Measurements from ENCODE around the gene CMTM1.

The CMTM1 gene

DNA sequence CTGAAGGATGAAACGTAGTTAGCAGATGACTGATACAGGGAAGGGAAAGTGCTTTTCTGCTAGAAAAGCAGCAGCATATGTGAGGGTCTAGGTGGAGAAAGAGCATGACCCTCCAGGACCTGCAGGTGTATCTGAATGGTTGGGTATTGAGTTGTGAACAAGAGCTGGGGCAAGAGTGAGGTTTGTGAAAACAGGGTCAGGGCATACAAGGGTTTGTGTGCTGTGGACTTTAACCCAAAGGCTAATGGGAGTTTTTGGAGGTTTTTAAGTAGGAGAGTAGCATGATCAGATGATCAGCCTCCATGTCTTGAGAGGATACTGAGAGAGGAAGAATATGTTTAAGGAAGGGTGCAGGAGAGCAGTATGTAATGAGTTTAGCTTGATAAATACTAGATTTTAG, 6.1 kb upstream of the CMTM1 start:
- TF ChIP-seq, protein P1, sequence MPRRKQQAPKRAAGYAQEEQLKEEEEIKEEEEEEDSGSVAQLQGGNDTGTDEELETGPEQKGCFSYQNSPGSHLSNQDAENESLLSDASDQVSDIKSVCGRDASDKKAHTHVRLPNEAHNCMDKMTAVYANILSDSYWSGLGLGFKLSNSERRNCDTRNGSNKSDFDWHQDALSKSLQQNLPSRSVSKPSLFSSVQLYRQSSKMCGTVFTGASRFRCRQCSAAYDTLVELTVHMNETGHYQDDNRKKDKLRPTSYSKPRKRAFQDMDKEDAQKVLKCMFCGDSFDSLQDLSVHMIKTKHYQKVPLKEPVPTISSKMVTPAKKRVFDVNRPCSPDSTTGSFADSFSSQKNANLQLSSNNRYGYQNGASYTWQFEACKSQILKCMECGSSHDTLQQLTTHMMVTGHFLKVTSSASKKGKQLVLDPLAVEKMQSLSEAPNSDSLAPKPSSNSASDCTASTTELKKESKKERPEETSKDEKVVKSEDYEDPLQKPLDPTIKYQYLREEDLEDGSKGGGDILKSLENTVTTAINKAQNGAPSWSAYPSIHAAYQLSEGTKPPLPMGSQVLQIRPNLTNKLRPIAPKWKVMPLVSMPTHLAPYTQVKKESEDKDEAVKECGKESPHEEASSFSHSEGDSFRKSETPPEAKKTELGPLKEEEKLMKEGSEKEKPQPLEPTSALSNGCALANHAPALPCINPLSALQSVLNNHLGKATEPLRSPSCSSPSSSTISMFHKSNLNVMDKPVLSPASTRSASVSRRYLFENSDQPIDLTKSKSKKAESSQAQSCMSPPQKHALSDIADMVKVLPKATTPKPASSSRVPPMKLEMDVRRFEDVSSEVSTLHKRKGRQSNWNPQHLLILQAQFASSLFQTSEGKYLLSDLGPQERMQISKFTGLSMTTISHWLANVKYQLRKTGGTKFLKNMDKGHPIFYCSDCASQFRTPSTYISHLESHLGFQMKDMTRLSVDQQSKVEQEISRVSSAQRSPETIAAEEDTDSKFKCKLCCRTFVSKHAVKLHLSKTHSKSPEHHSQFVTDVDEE (CRISPR knock-in tag; IDR thresholded peaks at IDR 0.05), result no peak
- TF ChIP-seq PPARA (CRISPR knock-in tag; IDR thresholded peaks at IDR 0.05; ENCODE audit: borderline replicate concordance), result no peak
- no peak for TF ChIP-seq ZFP3 (CRISPR knock-in tag; IDR thresholded peaks at IDR 0.05)
- no peak for TF ChIP-seq OSR1 (CRISPR knock-in tag; IDR thresholded peaks at IDR 0.05)
- TF ChIP-seq TOX (CRISPR knock-in tag; IDR thresholded peaks at IDR 0.05; ENCODE audit: borderline replicate concordance), result no peak

DNA sequence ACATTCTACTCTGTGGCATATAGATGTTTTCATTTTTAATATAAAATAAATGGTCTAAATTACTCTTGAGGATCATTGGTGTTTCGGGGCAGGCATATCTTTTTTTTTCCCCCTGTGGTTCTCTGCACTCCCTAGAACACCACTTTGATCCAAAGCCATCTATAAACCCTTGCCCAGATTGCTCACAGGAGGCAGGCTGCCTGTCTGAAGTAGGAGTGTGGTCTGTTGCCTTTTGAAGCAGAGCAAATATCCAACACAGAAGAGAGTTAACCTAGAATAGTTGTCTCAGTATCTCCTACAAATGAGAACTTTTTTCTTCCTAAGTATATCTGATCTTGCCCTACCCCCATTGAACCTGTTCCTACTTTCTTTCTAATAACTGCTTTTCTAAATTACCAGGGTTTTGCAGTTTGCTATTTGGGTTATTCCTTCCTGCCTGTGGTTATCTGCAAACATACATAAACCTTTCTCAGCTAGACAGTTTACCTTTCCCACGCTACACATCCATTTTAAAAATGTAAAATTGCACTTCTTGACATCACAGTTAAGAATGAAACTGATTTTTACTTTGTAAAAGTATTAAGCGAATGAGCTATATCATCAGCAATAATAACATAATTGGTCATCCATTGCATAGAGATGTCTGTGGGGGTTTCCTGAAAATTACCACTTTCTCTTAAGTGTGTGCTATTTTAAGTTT, 4.7 kb upstream of the CMTM1 start:
- no peak for TF ChIP-seq CSDC2 (CRISPR knock-in tag; IDR thresholded peaks at IDR 0.05)
- no peak for TF ChIP-seq SNAI2 (CRISPR knock-in tag; IDR thresholded peaks at IDR 0.05)
- no peak for TF ChIP-seq ZNF70 (CRISPR knock-in tag; IDR thresholded peaks at IDR 0.05)
- TF ChIP-seq TOX (CRISPR knock-in tag; IDR thresholded peaks at IDR 0.05; ENCODE audit: borderline replicate concordance), result no peak
- TF ChIP-seq ZFP30 (CRISPR knock-in tag; IDR thresholded peaks at IDR 0.05), result no peak
- no peak for TF ChIP-seq RARB (CRISPR knock-in tag; IDR thresholded peaks at IDR 0.05)
- TF ChIP-seq, protein P2, sequence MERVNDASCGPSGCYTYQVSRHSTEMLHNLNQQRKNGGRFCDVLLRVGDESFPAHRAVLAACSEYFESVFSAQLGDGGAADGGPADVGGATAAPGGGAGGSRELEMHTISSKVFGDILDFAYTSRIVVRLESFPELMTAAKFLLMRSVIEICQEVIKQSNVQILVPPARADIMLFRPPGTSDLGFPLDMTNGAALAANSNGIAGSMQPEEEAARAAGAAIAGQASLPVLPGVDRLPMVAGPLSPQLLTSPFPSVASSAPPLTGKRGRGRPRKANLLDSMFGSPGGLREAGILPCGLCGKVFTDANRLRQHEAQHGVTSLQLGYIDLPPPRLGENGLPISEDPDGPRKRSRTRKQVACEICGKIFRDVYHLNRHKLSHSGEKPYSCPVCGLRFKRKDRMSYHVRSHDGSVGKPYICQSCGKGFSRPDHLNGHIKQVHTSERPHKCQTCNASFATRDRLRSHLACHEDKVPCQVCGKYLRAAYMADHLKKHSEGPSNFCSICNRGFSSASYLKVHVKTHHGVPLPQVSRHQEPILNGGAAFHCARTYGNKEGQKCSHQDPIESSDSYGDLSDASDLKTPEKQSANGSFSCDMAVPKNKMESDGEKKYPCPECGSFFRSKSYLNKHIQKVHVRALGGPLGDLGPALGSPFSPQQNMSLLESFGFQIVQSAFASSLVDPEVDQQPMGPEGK (CRISPR knock-in tag; IDR thresholded peaks at IDR 0.05; ENCODE audit: borderline replicate concordance), result no peak
- TF ChIP-seq, protein P3, sequence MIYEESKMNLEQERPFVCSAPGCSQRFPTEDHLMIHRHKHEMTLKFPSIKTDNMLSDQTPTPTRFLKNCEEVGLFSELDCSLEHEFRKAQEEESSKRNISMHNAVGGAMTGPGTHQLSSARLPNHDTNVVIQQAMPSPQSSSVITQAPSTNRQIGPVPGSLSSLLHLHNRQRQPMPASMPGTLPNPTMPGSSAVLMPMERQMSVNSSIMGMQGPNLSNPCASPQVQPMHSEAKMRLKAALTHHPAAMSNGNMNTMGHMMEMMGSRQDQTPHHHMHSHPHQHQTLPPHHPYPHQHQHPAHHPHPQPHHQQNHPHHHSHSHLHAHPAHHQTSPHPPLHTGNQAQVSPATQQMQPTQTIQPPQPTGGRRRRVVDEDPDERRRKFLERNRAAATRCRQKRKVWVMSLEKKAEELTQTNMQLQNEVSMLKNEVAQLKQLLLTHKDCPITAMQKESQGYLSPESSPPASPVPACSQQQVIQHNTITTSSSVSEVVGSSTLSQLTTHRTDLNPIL (CRISPR knock-in tag; IDR thresholded peaks at IDR 0.05; ENCODE audit: low read depth), result no peak
- no peak for TF ChIP-seq GLIS3 (CRISPR knock-in tag; IDR thresholded peaks at IDR 0.05)
- TF ChIP-seq TCF4 (CRISPR knock-in tag; IDR thresholded peaks at IDR 0.05; ENCODE audit: borderline replicate concordance), result no peak
- TF ChIP-seq ISL1 (CRISPR knock-in tag; IDR thresholded peaks at IDR 0.05), result no peak
- no peak for TF ChIP-seq ZNF8 (CRISPR knock-in tag; IDR thresholded peaks at IDR 0.05)
- TF ChIP-seq, protein P4, sequence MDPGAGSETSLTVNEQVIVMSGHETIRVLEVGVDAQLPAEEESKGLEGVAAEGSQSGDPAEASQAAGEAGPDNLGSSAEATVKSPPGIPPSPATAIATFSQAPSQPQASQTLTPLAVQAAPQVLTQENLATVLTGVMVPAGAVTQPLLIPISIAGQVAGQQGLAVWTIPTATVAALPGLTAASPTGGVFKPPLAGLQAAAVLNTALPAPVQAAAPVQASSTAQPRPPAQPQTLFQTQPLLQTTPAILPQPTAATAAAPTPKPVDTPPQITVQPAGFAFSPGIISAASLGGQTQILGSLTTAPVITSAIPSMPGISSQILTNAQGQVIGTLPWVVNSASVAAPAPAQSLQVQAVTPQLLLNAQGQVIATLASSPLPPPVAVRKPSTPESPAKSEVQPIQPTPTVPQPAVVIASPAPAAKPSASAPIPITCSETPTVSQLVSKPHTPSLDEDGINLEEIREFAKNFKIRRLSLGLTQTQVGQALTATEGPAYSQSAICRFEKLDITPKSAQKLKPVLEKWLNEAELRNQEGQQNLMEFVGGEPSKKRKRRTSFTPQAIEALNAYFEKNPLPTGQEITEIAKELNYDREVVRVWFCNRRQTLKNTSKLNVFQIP (CRISPR knock-in tag; IDR thresholded peaks at IDR 0.05; ENCODE audit: borderline replicate concordance, low read depth), result no peak
- no peak for TF ChIP-seq BACH2 (CRISPR knock-in tag; IDR thresholded peaks at IDR 0.05; ENCODE audit: borderline replicate concordance)
- no peak for ATAC-seq

More for the DNA sequence above, 6.1 kb upstream of the CMTM1 start:
- no peak for ATAC-seq

DNA sequence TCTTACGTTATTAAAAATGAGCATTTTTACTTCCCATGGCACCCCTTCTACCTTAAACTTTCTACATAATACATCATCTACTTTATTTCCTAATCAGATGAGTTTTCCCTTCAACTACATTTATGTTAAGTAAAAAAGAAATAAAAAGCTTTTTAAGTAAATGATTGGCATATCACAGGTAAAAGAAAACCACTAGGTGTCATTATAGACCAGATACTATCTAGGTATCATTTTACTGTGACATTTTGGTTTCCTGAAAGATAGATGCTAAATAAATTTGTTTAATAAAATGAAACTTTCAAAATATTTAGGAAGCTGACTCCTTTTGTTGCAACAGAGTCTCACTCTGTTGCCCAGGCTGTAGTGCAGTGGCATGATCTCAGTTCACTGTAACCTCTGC, 3.8 kb upstream of the CMTM1 start:
- no peak for ATAC-seq
- no peak for TF ChIP-seq SNAI2 (CRISPR knock-in tag; IDR thresholded peaks at IDR 0.05)
- TF ChIP-seq ZNF70 (CRISPR knock-in tag; IDR thresholded peaks at IDR 0.05), result no peak
- TF ChIP-seq ZNF8 (CRISPR knock-in tag; IDR thresholded peaks at IDR 0.05), result no peak
- no peak for TF ChIP-seq RARB (CRISPR knock-in tag; IDR thresholded peaks at IDR 0.05)
- TF ChIP-seq, protein P5, sequence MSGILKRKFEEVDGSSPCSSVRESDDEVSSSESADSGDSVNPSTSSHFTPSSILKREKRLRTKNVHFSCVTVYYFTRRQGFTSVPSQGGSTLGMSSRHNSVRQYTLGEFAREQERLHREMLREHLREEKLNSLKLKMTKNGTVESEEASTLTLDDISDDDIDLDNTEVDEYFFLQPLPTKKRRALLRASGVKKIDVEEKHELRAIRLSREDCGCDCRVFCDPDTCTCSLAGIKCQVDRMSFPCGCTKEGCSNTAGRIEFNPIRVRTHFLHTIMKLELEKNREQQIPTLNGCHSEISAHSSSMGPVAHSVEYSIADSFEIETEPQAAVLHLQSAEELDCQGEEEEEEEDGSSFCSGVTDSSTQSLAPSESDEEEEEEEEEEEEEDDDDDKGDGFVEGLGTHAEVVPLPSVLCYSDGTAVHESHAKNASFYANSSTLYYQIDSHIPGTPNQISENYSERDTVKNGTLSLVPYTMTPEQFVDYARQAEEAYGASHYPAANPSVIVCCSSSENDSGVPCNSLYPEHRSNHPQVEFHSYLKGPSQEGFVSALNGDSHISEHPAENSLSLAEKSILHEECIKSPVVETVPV (CRISPR knock-in tag; IDR thresholded peaks at IDR 0.05), result no peak
- TF ChIP-seq, protein P1 (CRISPR knock-in tag; IDR thresholded peaks at IDR 0.05), result no peak
- TF ChIP-seq ESRRG (CRISPR knock-in tag; IDR thresholded peaks at IDR 0.05), result no peak
- TF ChIP-seq ZFP30 (CRISPR knock-in tag; IDR thresholded peaks at IDR 0.05), result no peak
